PFSK-1 (cell line): ENCODE measurements around the gene PWWP2A.

Source experiments
- FOXP2 ChIP-seq: optimal IDR thresholded peaks from 2 replicates; pipeline ENCODE3; 2011; ENCODE audit warnings: borderline replicate concordance, control low read depth, inconsistent platforms; ENCODE audit not compliant: insufficient read depth; ENCODE audit errors: extremely low read length, extremely low read depth
- POLR2AphosphoS5 ChIP-seq: IDR thresholded peaks from 2 replicates; pipeline ENCODE4 v1.6.1; 2012; ENCODE audit warnings: low read depth, mild to moderate bottlenecking, control low read depth, low read length, moderate library complexity
- REST ChIP-seq, 2 experiments: IDR thresholded peaks; 2 replicates each; pipeline versions ENCODE4 v1.6.1 to v1.8.0; 2011 to 2012; ENCODE audit warnings: low read depth in 2 of 2, low read length in 2 of 2, control low read depth in 1 of 2, inconsistent platforms in 1 of 2, mild to moderate bottlenecking in 1 of 2, moderate library complexity in 1 of 2; ENCODE audit not compliant: insufficient read depth in 1 of 2
- SIN3A ChIP-seq: IDR thresholded peaks from 2 replicates; pipeline ENCODE4 v1.6.1; 2012; ENCODE audit warnings: mild to moderate bottlenecking, low read length, moderate library complexity, borderline replicate concordance; ENCODE audit not compliant: insufficient read depth
- TAF1 ChIP-seq: IDR thresholded peaks from 2 replicates; pipeline ENCODE4 v1.6.1; 2012; ENCODE audit warnings: low read length, control low read depth, borderline replicate concordance; ENCODE audit not compliant: insufficient read depth

The PWWP2A gene

DNA sequence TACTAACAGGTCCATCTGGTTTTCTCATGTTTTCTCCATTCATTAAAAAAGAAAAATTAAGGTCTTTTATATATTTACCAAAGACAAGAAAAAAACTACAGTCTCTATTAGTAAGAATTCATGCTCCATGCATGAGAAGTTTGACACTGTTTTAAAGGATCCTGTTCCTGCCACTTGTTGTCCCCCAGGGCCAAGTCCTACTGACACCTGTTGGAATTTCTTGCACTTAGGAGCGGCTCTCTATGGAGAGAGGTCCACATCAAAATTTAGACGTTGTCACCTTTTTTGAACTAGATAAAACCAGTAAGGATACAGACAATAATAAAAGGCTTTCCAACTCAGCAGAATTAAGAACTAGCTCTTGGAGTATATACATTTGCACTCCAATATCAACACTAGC, 42.3 kb downstream of the PWWP2A start:
- TF ChIP-seq FOXP2 (no peak), POLR2AphosphoS5 (no peak), REST (IDR thresholded peaks at IDR 0.05; ENCODE audit: insufficient read depth in 1 of 2, low read depth in 2 of 2, low read length in 2 of 2) (no peak), SIN3A (no peak), TAF1 (no peak)

- no peak for TF ChIP-seq REST (IDR thresholded peaks at IDR 0.05; ENCODE audit: insufficient read depth in 1 of 2, low read depth in 2 of 2, low read length in 2 of 2)
- no peak for TF ChIP-seq FOXP2
- TF ChIP-seq POLR2AphosphoS5, result no peak
- TF ChIP-seq TAF1, result no peak
- no peak for TF ChIP-seq SIN3A
Measured at GRCh38 chr5:160075073-160075472, 44.2 kb downstream of the PWWP2A start.

DNA sequence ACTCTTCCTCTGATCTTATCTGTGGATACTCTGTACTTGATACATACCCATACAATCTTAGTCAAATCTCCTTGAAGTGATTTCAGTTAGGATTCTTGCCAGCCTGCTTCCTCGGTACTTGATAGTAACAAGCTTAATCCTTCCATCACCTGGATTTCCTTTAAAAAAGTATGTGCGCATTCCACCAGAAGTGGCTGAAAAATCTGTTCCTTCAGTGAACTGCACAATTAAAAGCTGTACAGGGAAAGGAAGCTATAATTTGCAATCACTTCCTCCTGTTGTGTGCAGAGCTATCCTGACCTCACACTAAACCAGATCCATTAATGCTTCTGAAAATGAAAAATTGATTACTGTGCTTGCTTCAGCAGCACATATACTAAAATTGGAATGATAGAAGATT, 47.3 kb downstream of the PWWP2A start:
- TF ChIP-seq POLR2AphosphoS5, result no peak
- no peak for TF ChIP-seq REST (IDR thresholded peaks at IDR 0.05; ENCODE audit: insufficient read depth in 1 of 2, low read depth in 2 of 2, low read length in 2 of 2)
- TF ChIP-seq FOXP2, result no peak
- TF ChIP-seq SIN3A, result no peak
- TF ChIP-seq TAF1, result no peak

DNA sequence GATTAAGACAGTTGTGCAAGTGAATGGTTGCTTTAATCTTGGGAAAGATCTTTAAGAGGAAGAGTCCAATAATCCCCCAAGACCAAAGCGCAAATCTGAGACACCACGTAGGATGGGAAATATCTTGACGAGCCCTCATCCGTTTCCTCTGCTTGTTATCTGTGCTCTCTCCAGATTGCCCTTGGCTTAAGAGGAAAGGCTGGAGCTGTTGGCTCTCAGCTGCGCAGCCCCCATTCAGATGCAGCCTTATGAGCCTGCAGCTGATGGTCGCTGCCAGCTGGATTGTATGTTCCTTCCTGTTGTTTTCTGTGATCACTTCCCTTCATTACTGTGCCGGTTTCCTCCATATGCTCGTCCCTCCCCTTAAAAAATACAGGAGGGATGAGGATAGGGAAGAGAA, 47.7 kb downstream of the PWWP2A start:
- TF ChIP-seq TAF1 (no peak), POLR2AphosphoS5 (peak; percentile 47; the same call in 1 of the 2 replicates), FOXP2 (peak; percentile 61), SIN3A (peak; percentile 75; the same call in 1 of the 2 replicates), REST (IDR thresholded peaks at IDR 0.05; ENCODE audit: insufficient read depth in 1 of 2, low read depth in 2 of 2, low read length in 2 of 2) (peak in 1 of 2 experiments; percentile 51; a peak in 1 of 4 replicates)
